CD14-positive monocyte (primary cell): ENCODE measurements around the gene MSGN1. TPM values are rescaled to one million over a fixed set of nuclear protein-coding genes. Genes with fewer than 3 reads are reported as not detected.

Experiments
- DNase-seq, 3 donors: peaks; one replicate each; pipeline ENCODE4 v3.0.0-alpha.2; 2011 to 2022
- H2AFZ ChIP-seq: 2 replicates; pipeline ENCODE4 v1.6.0; 2012; ENCODE audit warnings: mild to moderate bottlenecking, low read depth, low read length, inconsistent platforms; ENCODE audit not compliant: insufficient read depth, poor library complexity, severe bottlenecking
- H3K27ac ChIP-seq, 2 donors: 1 replicate in 1 of 2; 2 replicates in 1 of 2; pipeline ENCODE4 v1.5.1; 2012 to 2013; ENCODE audit warnings: low read length in 2 of 2, control low read depth in 1 of 2, inconsistent platforms in 1 of 2, low read depth in 1 of 2, mild to moderate bottlenecking in 1 of 2
- H3K27me3 ChIP-seq, 2 donors: one replicate each; pipeline versions ENCODE4 v1.6.0 to v1.6.1; 2011 to 2013; ENCODE audit warnings: low read length in 2 of 2; ENCODE audit not compliant: control insufficient read depth in 2 of 2, insufficient read depth in 2 of 2
- H3K36me3 ChIP-seq, 2 donors: replicated peaks in 1 of 2; 1 replicate in 1 of 2; 2 replicates in 1 of 2; pipeline versions ENCODE4 v1.5.1 to v1.6.1; 2012 to 2013; ENCODE audit warnings: low read length in 2 of 2, control low read depth in 1 of 2, inconsistent platforms in 1 of 2, mild to moderate bottlenecking in 1 of 2; ENCODE audit not compliant: insufficient read depth in 2 of 2, control insufficient read depth in 1 of 2
- H3K4me1 ChIP-seq, 2 donors: 1 replicate in 1 of 2; 2 replicates in 1 of 2; pipeline versions ENCODE4 v1.5.1 to v1.6.1; 2012 to 2013; ENCODE audit warnings: low read length in 2 of 2, control low read depth in 1 of 2, inconsistent platforms in 1 of 2, mild to moderate bottlenecking in 1 of 2, moderate library complexity in 1 of 2; ENCODE audit not compliant: insufficient read depth in 2 of 2, control insufficient read depth in 1 of 2
- H3K4me2 ChIP-seq: replicated peaks from 2 replicates; pipeline ENCODE3; 2012; ENCODE audit warnings: low read length, moderate library complexity, mild to moderate bottlenecking; ENCODE audit not compliant: poor library complexity, severe bottlenecking; ENCODE audit errors: extremely low read depth
- H3K4me3 ChIP-seq, 3 experiments: fragments of 200-600 bp in 1 of 3; sonication (generic) in 1 of 3; replicated peaks in 1 of 3; 1 replicate in 2 of 3; 2 replicates in 1 of 3; pipeline ENCODE4 v1.5.1; 2011 to 2013; ENCODE audit warnings: low read length in 3 of 3, mild to moderate bottlenecking in 3 of 3, control low read depth in 2 of 3, low read depth in 2 of 3, inconsistent platforms in 1 of 3, moderate library complexity in 1 of 3
- H3K79me2 ChIP-seq: 2 replicates; pipeline ENCODE4 v1.6.0; 2012; ENCODE audit warnings: mild to moderate bottlenecking, control low read depth, inconsistent platforms, low read length, moderate library complexity; ENCODE audit not compliant: insufficient read depth
- H3K9ac ChIP-seq: 2 replicates; pipeline ENCODE4 v1.6.0; 2017; ENCODE audit warnings: low read length, mild to moderate bottlenecking; ENCODE audit not compliant: insufficient read depth, poor library complexity, severe bottlenecking
- H3K9me3 ChIP-seq, 2 donors: replicated peaks in 1 of 2; 1 replicate in 1 of 2; 2 replicates in 1 of 2; pipeline versions ENCODE4 v1.5.1 to v1.6.1; 2012 to 2013; ENCODE audit warnings: low read length in 2 of 2, control low read depth in 1 of 2; ENCODE audit not compliant: control insufficient read depth in 1 of 2, insufficient read depth in 1 of 2
- H4K20me1 ChIP-seq: 2 replicates; pipeline ENCODE4 v1.6.0; 2012; ENCODE audit warnings: mild to moderate bottlenecking, low read length, control low read depth, moderate library complexity; ENCODE audit not compliant: insufficient read depth
- H3K27ac Mint-ChIP-seq, 7 donors: one replicate each; pipeline ENCODE4 v1.8.0; 2020; ENCODE audit warnings: mild to moderate bottlenecking in 7 of 7, mixed read lengths in 7 of 7, moderate library complexity in 6 of 7, inconsistent platforms in 2 of 7
- H3K27me3 Mint-ChIP-seq, 3 donors: one replicate each; pipeline ENCODE4 v1.8.0; 2021 to 2022; ENCODE audit warnings: low read depth in 3 of 3, mild to moderate bottlenecking in 3 of 3, mixed read lengths in 3 of 3, moderate library complexity in 3 of 3, inconsistent platforms in 1 of 3
- H3K36me3 Mint-ChIP-seq, 2 donors: one replicate each; pipeline ENCODE4 v1.8.0; 2020; ENCODE audit warnings: mixed read lengths in 2 of 2, inconsistent platforms in 1 of 2, mild to moderate bottlenecking in 1 of 2
- H3K4me1 Mint-ChIP-seq: one replicate; pipeline ENCODE4 v1.8.0; 2020; ENCODE audit warnings: mild to moderate bottlenecking, mixed read lengths
- H3K4me3 Mint-ChIP-seq, 2 donors: one replicate each; pipeline ENCODE4 v1.8.0; 2020; ENCODE audit warnings: mild to moderate bottlenecking in 2 of 2, mixed read lengths in 2 of 2, moderate library complexity in 1 of 2
- H3K9me3 Mint-ChIP-seq, 7 donors: one replicate each; pipeline ENCODE4 v1.8.0; 2020 to 2022; ENCODE audit warnings: mixed read lengths in 7 of 7, mild to moderate bottlenecking in 6 of 7, moderate library complexity in 6 of 7, inconsistent platforms in 2 of 7
- CTCF ChIP-seq: fragments of 200-600 bp; IDR thresholded peaks from one replicate; pipeline ENCODE4 v1.8.0; 2022; ENCODE audit warnings: antibody characterized with exemption, mild to moderate bottlenecking
- WGBS: methylation state at CpG from one replicate; pipeline ENCODE4 v1.1.5; 2013; ENCODE audit warnings: missing lambda C conversion rate; ENCODE audit not compliant: insufficient coverage; 5-methylcytosine and 5-hydroxymethylcytosine counted together
- intact Hi-C, 2 donors: fragments of 100-400 bp; cut with micrococcal nuclease; formaldehyde crosslinking; loops; one replicate each; pipeline versions ENCODE4 v1.15.0 to v1.15.1; 2023
- polyA plus RNA-seq, 3 donors: library from polyadenylated mRNA; depleted of rRNA in 1 of 3; unstranded in 2 of 3; stranded (reverse) in 1 of 3; fragments of 300-500 nt in 2 of 3; fragments of >200 nt in 1 of 3; fragmentation: Illumina TruSeq in 2 of 3; gene quantifications; 1 replicate in 2 of 3; 2 replicates in 1 of 3; pipeline ENCODE4 v1.2.3, GENCODE V29; 2012 to 2021

The MSGN1 gene
- polyA plus RNA-seq, 3 donors: not detected

GRCh38 chr2:17813742-17814473 is 2.4 kb upstream of the MSGN1 start:
- TF ChIP-seq CTCF: no peak
- Mint-ChIP-seq H3K9me3 (peaks cover 0 to 2% (median 0%) of the 10 kb centered on the region in 7 donors), H3K4me3 (peak overlapping the region in 1 of 2 donors; percentile 17), H3K36me3 (no peaks in the 10 kb centered on the region), H3K27me3 (peaks cover 0 to 3% (median 0%) of the 10 kb centered on the region in 3 donors), H3K4me1 (peaks cover 16% of the 10 kb centered on the region), H3K27ac (peak overlapping the region in 5 of 7 donors; percentile 14 to 80 (median 70))
- Histone ChIP-seq H3K36me3 (no peaks in the 10 kb centered on the region), H3K4me1 (peaks cover 13 to 16% of the 10 kb centered on the region in 2 donors), H3K4me3 (no peak overlapping the region), H3K27ac (no peak overlapping the region), H3K9me3 (no peaks in the 10 kb centered on the region), H3K4me2 (no peak overlapping the region), H3K9ac (no peak overlapping the region), H3K79me2 (no peaks in the 10 kb centered on the region), H3K27me3 (no peaks in the 10 kb centered on the region), H4K20me1 (no peaks in the 10 kb centered on the region), H2AFZ (peak overlapping the region; percentile 25)
- intact Hi-C loops: no loop called here
- 40% methylated on average over 1 of the region's 5 CpGs for whole genome bisulfite sequencing
- peak in 1 of 3 donors; percentile 47 for DNase-seq

- no peaks in the 10 kb centered on the region for H3K9me3 ChIP-seq
- peaks cover 13 to 16% of the 10 kb centered on the region in 2 donors for H3K4me1 ChIP-seq
- DNase-seq: no peak
- no peaks in the 10 kb centered on the region for H3K36me3 ChIP-seq
- no peak overlapping the region for H3K4me2 ChIP-seq
- Mint-ChIP-seq H3K9me3 (peaks cover 0 to 2% (median 0%) of the 10 kb centered on the region in 7 donors), H3K27me3 (peaks cover 0 to 3% (median 0%) of the 10 kb centered on the region in 3 donors), H3K4me3 (no peak overlapping the region), H3K36me3 (no peaks in the 10 kb centered on the region), H3K27ac (no peak overlapping the region), H3K4me1 (peaks cover 16% of the 10 kb centered on the region)
- H3K4me3 ChIP-seq: no peak overlapping the region
- no peaks in the 10 kb centered on the region for H3K27me3 ChIP-seq
- H3K27ac ChIP-seq: no peak overlapping the region
- no peaks in the 10 kb centered on the region for H3K79me2 ChIP-seq
- no peak for TF ChIP-seq CTCF
- intact Hi-C loops: no loop called here
- no peaks in the 10 kb centered on the region for H4K20me1 ChIP-seq
- H3K9ac ChIP-seq: no peak overlapping the region
- H2AFZ ChIP-seq: no peak overlapping the region
- WGBS: no CpG with 5 or more reads among the region's 1 CpG
Measured at GRCh38 chr2:17814601-17815000, 1.7 kb upstream of the MSGN1 start.
